H1 (cell line): ENCODE results near the gene STOML2. TPM values are rescaled to one million over a fixed set of nuclear protein-coding genes. Genes with fewer than 3 reads are reported as not detected.

Source experiments
- CTCF ChIA-PET: fragments of 300-600 bp; sonication (Branson Sonifier 250); formaldehyde crosslinking; loops from one replicate; lab custom pipeline; 2021; ENCODE audit not compliant: partially characterized antibody; lab: Charles Lee
- POLR2A ChIA-PET: fragments of 300-600 bp; sonication (Branson Sonifier 250); formaldehyde crosslinking; loops from one replicate; lab custom pipeline; 2021; ENCODE audit warnings: inconsistent platforms; ENCODE audit not compliant: partially characterized antibody; lab: Charles Lee
- DNase-seq, 2 experiments: peaks; one replicate each; pipeline versions ENCODE4 v3.0.0 to v3.0.0-alpha.2; 2010 to 2022; ENCODE audit warnings: low spot score in 2 of 2, low read depth in 1 of 2, mixed read lengths in 1 of 2
- FAIRE-seq: peaks from 2 replicates; lab custom pipeline; 2011; peaks lifted over from hg19 to GRCh38; lab: Jason Lieb, UNC
- H2AFZ ChIP-seq: 2 replicates; pipeline ENCODE4 v1.8.1; 2012; ENCODE audit warnings: low read length, inconsistent platforms
- H2AK5ac ChIP-seq: 2 replicates; pipeline ENCODE4 v1.6.1; 2013; ENCODE audit warnings: low read depth, low read length
- H2BK120ac ChIP-seq: replicated peaks from 2 replicates; pipeline ENCODE3; 2013; ENCODE audit warnings: low read depth, low read length, inconsistent platforms
- H2BK12ac ChIP-seq: 2 replicates; pipeline ENCODE4 v1.6.1; 2013; ENCODE audit warnings: low read depth, low read length
- H2BK15ac ChIP-seq: 2 replicates; pipeline ENCODE4 v1.6.1; 2013; ENCODE audit warnings: low read length
- H2BK20ac ChIP-seq: 2 replicates; pipeline ENCODE4 v1.6.1; 2013; ENCODE audit warnings: low read length
- H2BK5ac ChIP-seq: 2 replicates; pipeline ENCODE4 v1.6.1; 2013; ENCODE audit warnings: low read depth, low read length
- H3K14ac ChIP-seq: 2 replicates; pipeline ENCODE4 v1.6.1; 2013; ENCODE audit warnings: inconsistent platforms; ENCODE audit not compliant: insufficient read length
- H3K18ac ChIP-seq: 2 replicates; pipeline ENCODE4 v1.6.1; 2013; ENCODE audit warnings: low read length; ENCODE audit errors: extremely low read depth
- H3K23ac ChIP-seq: 2 replicates; pipeline ENCODE4 v1.6.1; 2013; ENCODE audit warnings: inconsistent platforms; ENCODE audit not compliant: insufficient read length
- H3K23me2 ChIP-seq: 2 replicates; pipeline ENCODE4 v1.6.1; 2013; ENCODE audit warnings: low read depth, low read length
- H3K27ac ChIP-seq: 2 replicates; pipeline ENCODE4 v1.6.1; 2011; ENCODE audit warnings: low read depth, low read length, inconsistent platforms
- H3K27me3 ChIP-seq, 4 experiments: replicated peaks in 1 of 4; 1 replicate in 1 of 4; 2 replicates in 3 of 4; pipeline versions ENCODE4 v1.6.1 to v1.8.1; 2011 to 2013; ENCODE audit warnings: low read length in 3 of 4, mild to moderate bottlenecking in 3 of 4, inconsistent platforms in 2 of 4, mixed read lengths in 2 of 4, moderate library complexity in 1 of 4; ENCODE audit not compliant: control insufficient read depth in 3 of 4, insufficient read depth in 3 of 4; ENCODE audit errors: extremely low read depth in 1 of 4
- H3K36me3 ChIP-seq, 4 experiments: 2 replicates each; pipeline versions ENCODE4 v1.6.1 to v1.8.1; 2011 to 2013; ENCODE audit warnings: mild to moderate bottlenecking in 4 of 4, low read length in 3 of 4, moderate library complexity in 2 of 4, control low read depth in 1 of 4, inconsistent platforms in 1 of 4; ENCODE audit not compliant: insufficient read depth in 4 of 4, control insufficient read depth in 2 of 4
- H3K4ac ChIP-seq: replicated peaks from 2 replicates; pipeline ENCODE3; 2013; ENCODE audit warnings: low read length, low read depth, mixed read lengths, inconsistent platforms; ENCODE audit not compliant: insufficient read length
- H3K4me1 ChIP-seq, 4 experiments: replicated peaks in 1 of 4; 1 replicate in 1 of 4; 2 replicates in 3 of 4; pipeline versions ENCODE4 v1.6.1 to v1.8.1; 2011 to 2013; ENCODE audit warnings: low read length in 3 of 4, inconsistent platforms in 2 of 4, mixed read lengths in 1 of 4; ENCODE audit not compliant: insufficient read depth in 4 of 4, control insufficient read depth in 3 of 4
- H3K4me2 ChIP-seq, 2 experiments: 2 replicates each; pipeline versions ENCODE4 v1.6.1 to v1.8.1; 2011 to 2013; ENCODE audit warnings: low read depth in 2 of 2, low read length in 2 of 2, control low read depth in 1 of 2, inconsistent platforms in 1 of 2, mild to moderate bottlenecking in 1 of 2; ENCODE audit not compliant: insufficient read depth in 1 of 2
- H3K4me3 ChIP-seq, 4 experiments: fragments of 200-600, 300-600 bp in 1 of 4; sonication (generic), shearing (Covaris generic), sonication (Bioruptor Twin) in 1 of 4; 2 replicates each; pipeline versions ENCODE4 v1.5.1 to v1.8.1; 2011 to 2016; ENCODE audit warnings: low read length in 4 of 4, low read depth in 3 of 4, control low read depth in 2 of 4, inconsistent platforms in 2 of 4, mild to moderate bottlenecking in 2 of 4, mixed read lengths in 1 of 4, moderate library complexity in 1 of 4; ENCODE audit not compliant: insufficient read depth in 2 of 4; ENCODE audit errors: extremely low read depth in 1 of 4
- H3K56ac ChIP-seq: replicated peaks from 2 replicates; pipeline ENCODE3; 2013; ENCODE audit warnings: low read depth, mild to moderate bottlenecking, mixed read lengths, low read length, inconsistent platforms; ENCODE audit not compliant: insufficient read length
- H3K79me1 ChIP-seq: 2 replicates; pipeline ENCODE4 v1.6.1; 2013; ENCODE audit warnings: low read depth, low read length, control low read depth
- H3K79me2 ChIP-seq, 2 experiments: 2 replicates each; pipeline versions ENCODE4 v1.6.1 to v1.8.1; 2012 to 2013; ENCODE audit warnings: low read length in 2 of 2, mild to moderate bottlenecking in 2 of 2, inconsistent platforms in 1 of 2; ENCODE audit not compliant: insufficient read depth in 2 of 2, control insufficient read depth in 1 of 2
- H3K9ac ChIP-seq, 4 experiments: replicated peaks in 1 of 4; 1 replicate in 1 of 4; 2 replicates in 3 of 4; pipeline versions ENCODE4 v1.6.1 to v1.8.1; 2011 to 2013; ENCODE audit warnings: low read depth in 3 of 4, low read length in 3 of 4, control low read depth in 2 of 4, mild to moderate bottlenecking in 2 of 4, moderate library complexity in 2 of 4, inconsistent platforms in 1 of 4; ENCODE audit errors: extremely low read depth in 1 of 4
- H3K9me3 ChIP-seq, 2 experiments: 2 replicates each; pipeline versions ENCODE4 v1.6.1 to v1.8.1; 2012 to 2013; ENCODE audit warnings: mild to moderate bottlenecking in 2 of 2, moderate library complexity in 2 of 2, control low read depth in 1 of 2, inconsistent platforms in 1 of 2, low read depth in 1 of 2, low read length in 1 of 2, mixed read lengths in 1 of 2; ENCODE audit not compliant: insufficient read depth in 2 of 2
- H4K20me1 ChIP-seq, 2 experiments: replicated peaks in 1 of 2; 2 replicates each; pipeline versions ENCODE3 to v1.8.1; 2011 to 2013; ENCODE audit warnings: inconsistent platforms in 2 of 2, low read length in 2 of 2, mild to moderate bottlenecking in 1 of 2; ENCODE audit not compliant: insufficient read depth in 2 of 2, control insufficient read depth in 1 of 2
- H4K5ac ChIP-seq: 2 replicates; pipeline ENCODE4 v1.6.1; 2013; ENCODE audit warnings: low read length, low read depth, mixed read lengths, inconsistent platforms; ENCODE audit not compliant: insufficient read length
- H4K8ac ChIP-seq: 2 replicates; pipeline ENCODE4 v1.8.0; 2013; ENCODE audit warnings: mild to moderate bottlenecking, moderate library complexity, low read length, inconsistent platforms; ENCODE audit not compliant: insufficient read depth; ENCODE audit errors: extremely low read depth
- H4K91ac ChIP-seq: replicated peaks from 2 replicates; pipeline ENCODE3; 2013; ENCODE audit warnings: low read length, mixed read lengths, inconsistent platforms; ENCODE audit not compliant: insufficient read length
- BACH1 ChIP-seq: IDR thresholded peaks from 2 replicates; pipeline ENCODE4 v1.6.1; 2012; ENCODE audit warnings: low read length, improper control_type of control experiment
- WGBS, 2 experiments: shearing (Covaris generic) in 1 of 2; methylation state at CpG; one replicate each; pipeline versions ENCODE4 v1.1.6 to v1.1.7; 2013 to 2015; ENCODE audit warnings: low lambda C conversion rate in 2 of 2, mixed read lengths in 2 of 2, inconsistent platforms in 1 of 2, low coverage in 1 of 2, missing lambda C conversion rate in 1 of 2; ENCODE audit not compliant: insufficient replicate concordance in 2 of 2, insufficient coverage in 1 of 2, insufficient read length in 1 of 2; ENCODE audit errors: extremely low coverage in 1 of 2, missing lambda C conversion rate in 1 of 2; 5-methylcytosine and 5-hydroxymethylcytosine counted together
- polyA plus RNA-seq, 7 experiments: library from polyadenylated mRNA; depleted of rRNA in 3 of 7; stranded (reverse) in 5 of 7; unstranded in 2 of 7; fragments of >200 nt in 5 of 7; fragments of 200-250 nt in 2 of 7; gene quantifications; 1 replicate in 5 of 7; 2 replicates in 1 of 7; 4 replicates in 1 of 7; pipeline versions ENCODE4 v1.2.1 to v1.2.3, GENCODE V29; 2011 to 2013; ENCODE audit warnings: missing spikeins in 2 of 7, mixed read lengths in 2 of 7
- total RNA-seq: library from RNA; stranded (reverse); fragmentation: NEBNext Ultra II Directional; extraction: Animal tissue kit (Norgen Biotek cat#: 25700); gene quantifications from 2 replicates; pipeline ENCODE4 v1.2.1, GENCODE V29; 2021

Gene STOML2
- total and polyA plus RNA-seq, 2 of the 8 experiments (the other 6 are each of a cell fraction or from before 2014, with no cell fraction given) = 203 to 256 TPM

GRCh38 chr9:35075358-35075757, 27.6 kb downstream of the STOML2 start:
- DNase-seq (no peak), FAIRE-seq (no peak)
- Histone ChIP-seq H4K5ac (no peak overlapping the region), H3K4me3 (no peak overlapping the region), H3K79me2 (peaks cover 18 to 39% of the 10 kb centered on the region in 2 experiments), H2BK20ac (no peak overlapping the region), H3K4me2 (no peak overlapping the region), H3K27me3 (no peaks in the 10 kb centered on the region), H2AFZ (no peak overlapping the region), H3K56ac (no peak overlapping the region), H3K9ac (no peak overlapping the region), H4K91ac (no peak overlapping the region), H3K9me3 (no peaks in the 10 kb centered on the region), H2AK5ac (no peak overlapping the region), H2BK120ac (no peak overlapping the region), H2BK5ac (no peak overlapping the region), H3K23ac (no peak overlapping the region), H3K4ac (no peak overlapping the region), H4K20me1 (peaks cover 3 to 7% of the 10 kb centered on the region in 2 experiments), H3K36me3 (peaks cover 19 to 42% (median 36%) of the 10 kb centered on the region in 4 experiments), H2BK15ac (no peak overlapping the region), H3K4me1 (peaks cover 4 to 20% (median 8%) of the 10 kb centered on the region in 4 experiments), H3K23me2 (peaks cover 13% of the 10 kb centered on the region), H2BK12ac (no peak overlapping the region), H4K8ac (no peak overlapping the region), H3K14ac (no peak overlapping the region), H3K18ac (no peak overlapping the region), H3K79me1 (peaks cover 8% of the 10 kb centered on the region), H3K27ac (no peak overlapping the region)
- no peak for TF ChIP-seq BACH1
- ChIA-PET CTCF (interaction anchor here (6.7 kb wide), 1 partner anchor 21 kb away, joined by 46 read pairs; the partner anchor contains the start of gene PIGO), POLR2A (interaction anchor here (0.9 to 17.6 kb wide), 2 partner anchors 24 kb away, joined by 4 to 440 read pairs; partner anchors contain the start of genes PIGO and STOML2)
- 76% methylated on average over 4 of the region's 4 CpGs; no CpG with 5 or more reads in 1 of the 2 experiments for WGBS, 2 experiments
